Retinal pigment epithelial cell (primary cell): ENCODE data around the gene PEX7.

Source experiments
- DNase-seq: peaks from one replicate; pipeline ENCODE4 v3.0.0-alpha.2; 2010; ENCODE audit warnings: low read depth
- H3K4me3 ChIP-seq: 2 replicates; pipeline ENCODE4 v1.5.1; 2011; ENCODE audit warnings: mild to moderate bottlenecking, low read length, control low read depth, moderate library complexity
- CTCF ChIP-seq: conservative IDR thresholded peaks from 2 replicates; pipeline ENCODE4 v1.5.1; 2011; ENCODE audit warnings: low read depth, low read length, control low read depth, inconsistent platforms

Gene PEX7

GRCh38 chr6:136822376-136823127 is at the start of gene PEX7:
Gene PEX7, plus strand, starts transcription at chr6:136822592. Its CDS starts 74 bp downstream, at chr6:136822666.
- peak within 1 kb of the TSS; percentile 81 for H3K4me3 ChIP-seq
- peak; percentile 66 for TF ChIP-seq CTCF
- DNase-seq, result peak; percentile 69

GRCh38 chr6:136772685-136773472 is 49.5 kb upstream of the PEX7 start:
- no peak for TF ChIP-seq CTCF
- H3K4me3 ChIP-seq, result no peak overlapping the region
- peak; percentile 59 for DNase-seq

- H3K4me3 ChIP-seq, result no peak overlapping the region
- DNase-seq, result no peak
- TF ChIP-seq CTCF, result no peak
Observed at GRCh38 chr6:136773473-136773796, 49.0 kb upstream of the PEX7 start.

GRCh38 chr6:136774228-136775041 is 48.0 kb upstream of the PEX7 start:
- no peak for DNase-seq
- TF ChIP-seq CTCF, result no peak
- H3K4me3 ChIP-seq, result no peak overlapping the region

- no peak for DNase-seq
- no peak for TF ChIP-seq CTCF
- no peak overlapping the region for H3K4me3 ChIP-seq
Observed at GRCh38 chr6:136775081-136775480, 47.3 kb upstream of the PEX7 start.

- no peak for DNase-seq
- H3K4me3 ChIP-seq, result no peak overlapping the region
- TF ChIP-seq CTCF, result no peak
Observed at GRCh38 chr6:136775548-136775947, 46.8 kb upstream of the PEX7 start.
